Stimulated activated CD8-positive, alpha-beta memory T cell treated with anti-CD3 and anti-CD28 coated beads, Interleukin-12 subunit alpha, Interleukin-12 subunit beta, amount 100 ng/mL, for 4 hours (primary cell): ENCODE results near the gene TEDC2.
A peak's percentile ranks its signal among the peaks of the same experiment; 100 is the strongest.
"Not testable (repeated sequence)": the region's sequence is repeated elsewhere in the genome, so short reads cannot be mapped to it uniquely, and the experiment has no call there.

Source experiments
- DNase-seq: peaks from one replicate; pipeline ENCODE4 v3.0.0-alpha.2; 2020; ENCODE audit warnings: low read depth

Gene TEDC2

GRCh38 chr16:2459647-2460390 lies at the start of gene TEDC2:
TEDC2 (plus strand) TSS chr16:2460109; CDS start chr16:2460145, 36 bp downstream.
- DNase-seq, result peak; percentile 93

DNA sequence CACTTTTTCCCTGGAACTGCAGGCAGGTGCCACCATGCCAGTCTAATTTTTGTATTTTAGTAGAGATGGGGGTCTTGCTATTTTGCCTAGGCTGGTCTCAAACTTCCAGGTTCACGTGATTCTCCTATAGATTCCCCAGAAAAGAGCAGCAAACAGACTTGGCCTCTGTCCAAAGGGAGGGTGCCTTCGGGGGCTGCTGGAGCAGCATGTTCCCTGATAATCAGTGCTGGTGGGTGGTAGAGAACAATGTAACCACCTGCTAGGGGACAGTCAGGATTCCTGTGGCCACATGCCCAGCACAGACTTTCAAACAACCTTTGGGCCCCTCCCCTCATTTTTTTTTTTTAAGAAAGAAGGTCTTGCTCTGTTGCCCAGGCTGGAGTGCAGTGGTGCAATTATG lies 44.8 kb upstream of the TEDC2 start:
- no peak for DNase-seq

DNA sequence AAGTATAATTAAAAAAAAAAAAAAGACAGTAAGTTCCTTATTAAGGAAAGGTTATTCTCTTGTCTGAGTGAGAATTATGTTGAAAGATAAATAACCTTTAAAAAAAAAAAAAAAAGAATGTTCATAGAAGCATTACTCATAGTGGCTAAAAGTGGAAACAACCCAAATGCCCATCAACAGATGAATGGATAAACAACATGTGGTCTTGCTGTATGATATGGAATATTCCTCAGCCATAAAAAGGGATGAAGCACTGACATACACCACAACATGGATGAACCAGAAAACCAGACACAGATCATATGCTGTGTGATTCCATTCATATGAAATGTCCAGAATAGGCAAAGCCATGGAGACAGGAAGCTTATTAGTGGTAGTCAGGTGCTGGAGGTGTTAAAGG lies 39.9 kb upstream of the TEDC2 start:
- DNase-seq, result no peak

DNA sequence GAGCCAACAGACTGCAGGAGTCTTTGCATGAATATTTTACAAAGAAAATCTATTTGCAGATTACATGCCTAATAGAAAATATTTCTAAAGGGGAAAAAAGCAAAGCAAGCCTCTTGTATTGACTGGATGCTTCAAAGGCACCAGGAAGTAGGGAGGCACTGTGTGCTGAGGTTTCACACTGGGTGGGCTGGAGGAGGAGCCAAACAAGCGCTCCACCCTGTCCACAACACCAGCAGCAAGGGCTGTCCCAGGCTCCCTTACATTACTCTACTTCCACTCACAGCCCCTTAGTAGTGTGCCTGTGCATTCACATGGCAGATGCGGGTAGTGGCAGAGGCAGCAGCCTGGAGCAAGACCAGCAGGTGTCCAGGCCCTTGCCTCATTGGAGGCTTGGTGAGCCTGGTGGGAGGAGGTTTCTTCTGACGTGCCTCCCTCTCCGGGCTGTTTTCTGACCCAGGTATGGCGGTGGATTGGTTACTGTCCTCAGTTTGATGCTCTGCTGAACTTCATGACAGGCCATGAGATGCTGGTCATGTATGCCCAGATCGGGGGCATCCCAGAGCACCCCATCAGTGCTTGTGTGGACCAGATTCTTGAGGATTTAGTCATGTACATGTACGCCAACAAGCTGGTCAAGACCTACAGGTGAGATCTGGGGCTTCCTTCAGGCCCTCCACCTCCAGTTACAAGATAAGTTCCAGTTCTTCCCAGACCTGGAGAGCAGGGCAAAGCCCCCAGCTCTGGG lies 37.6 kb upstream of the TEDC2 start:
- no peak for DNase-seq

GRCh38 chr16:2424061-2425007 lies 35.6 kb upstream of the TEDC2 start:
- no peak for DNase-seq

DNA sequence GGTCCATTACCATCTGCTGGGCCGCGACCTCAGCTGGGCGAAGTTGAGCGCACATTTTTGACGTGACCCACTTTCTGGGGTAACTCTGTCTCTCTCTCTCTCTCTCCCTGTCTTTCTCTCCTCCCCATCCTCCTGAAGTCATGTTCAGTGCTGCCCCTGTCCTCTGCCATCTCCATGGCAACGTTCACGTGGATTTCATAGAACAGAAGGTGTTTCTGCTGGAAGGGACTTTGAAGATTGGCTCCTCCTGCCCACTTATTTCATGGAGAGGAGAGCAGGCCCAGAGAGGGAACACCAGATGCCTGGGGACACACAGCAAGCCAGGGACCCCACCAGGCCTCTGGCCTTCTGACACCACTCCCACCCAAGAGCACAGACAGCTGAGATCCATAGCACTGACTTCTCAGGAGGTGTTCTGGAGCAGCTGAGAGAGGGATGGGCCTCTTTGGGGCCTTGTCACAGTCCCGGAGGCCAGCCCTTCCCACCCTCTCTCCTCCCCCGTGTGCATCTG lies 34.8 kb upstream of the TEDC2 start:
- no peak for DNase-seq

- no peak for DNase-seq
These were observed 34.0 kb upstream of the TEDC2 start for GRCh38 chr16:2425825-2426430.

- no peak for DNase-seq
These were observed 33.0 kb upstream of the TEDC2 start for GRCh38 chr16:2426941-2427361.

GRCh38 chr16:2427526-2427925 lies 32.4 kb upstream of the TEDC2 start:
- no peak for DNase-seq

DNA sequence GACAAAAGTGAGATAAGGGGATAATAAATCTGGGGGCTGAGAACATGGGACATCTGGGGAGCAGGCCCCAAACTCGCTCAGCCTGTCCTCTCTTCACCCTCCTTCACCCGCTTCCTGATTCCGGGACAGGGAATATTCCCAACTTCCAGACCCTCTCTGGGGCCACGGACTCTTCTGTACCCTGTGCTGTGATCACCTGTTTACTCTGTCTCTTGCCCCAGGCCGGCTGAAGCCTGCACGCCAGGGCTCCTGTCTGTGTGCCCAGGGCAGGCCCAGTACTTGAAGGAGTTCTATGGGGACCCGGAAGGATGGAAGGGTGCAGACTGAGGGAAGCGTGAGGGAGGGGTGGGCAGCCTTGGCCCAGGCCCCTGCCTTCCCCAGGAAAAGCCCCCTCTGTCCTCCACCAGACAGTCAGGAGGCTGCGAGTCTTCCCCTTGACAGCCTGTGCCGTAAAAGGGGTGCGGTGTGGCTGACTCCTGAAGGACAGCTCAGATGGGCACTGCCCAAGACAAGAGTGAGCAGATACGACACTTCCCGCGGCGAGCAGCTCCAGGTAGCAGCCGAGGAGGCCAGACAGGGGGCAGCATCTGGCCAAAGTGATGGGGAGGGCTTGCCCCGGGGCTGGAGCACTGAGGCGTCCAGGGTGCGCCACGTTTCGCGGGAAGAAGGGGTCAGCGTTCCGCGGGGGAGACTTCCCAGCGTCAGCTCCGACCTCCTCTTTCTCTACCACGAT lies 31.7 kb upstream of the TEDC2 start:
- DNase-seq, result no peak

- no peak for DNase-seq
These were observed 31.2 kb upstream of the TEDC2 start for GRCh38 chr16:2428784-2429033.

DNA sequence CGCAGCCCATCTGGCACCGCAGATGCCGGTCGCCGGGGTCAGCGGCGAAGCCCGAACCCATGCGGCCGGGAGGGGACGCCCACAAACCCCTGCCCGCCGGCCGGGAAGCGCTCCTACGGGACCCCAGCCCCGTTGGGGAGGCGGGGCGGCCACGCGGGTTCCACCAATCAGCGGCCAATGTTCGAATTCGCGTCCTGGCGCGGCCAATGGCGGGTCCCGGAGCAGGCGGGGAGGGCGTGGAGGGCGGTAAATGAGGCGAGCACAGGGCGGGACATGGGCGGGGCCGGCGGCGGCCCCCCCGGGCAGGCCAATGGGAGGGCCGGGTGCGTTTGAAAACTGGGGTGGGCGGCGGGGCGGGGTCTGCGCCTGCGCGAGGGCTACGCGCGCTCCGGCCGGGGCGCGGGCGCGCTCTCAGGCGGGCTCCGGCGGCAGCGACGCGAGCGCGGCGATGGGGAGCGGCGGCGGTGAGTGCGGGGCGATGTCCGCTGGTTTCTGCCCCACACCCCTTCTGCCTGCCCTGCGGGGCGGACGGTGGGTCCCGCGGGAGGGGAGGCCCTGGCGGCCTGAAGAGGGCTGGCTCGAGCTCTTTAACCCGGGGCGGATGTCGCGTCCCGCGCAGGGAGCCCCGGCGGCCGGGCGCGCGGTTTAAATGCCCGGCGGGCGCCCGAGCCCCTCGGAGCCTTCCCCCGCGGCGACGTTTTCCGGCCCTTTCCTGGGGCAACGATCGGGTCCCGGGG lies 30.7 kb upstream of the TEDC2 start, which contains the start of gene CCNF:
Gene CCNF, plus strand, starts transcription at position 414 of the 737 bp plus-strand sequence. Its CDS starts 35 bp downstream, at position 449.
- DNase-seq, result peak; percentile 98

DNA sequence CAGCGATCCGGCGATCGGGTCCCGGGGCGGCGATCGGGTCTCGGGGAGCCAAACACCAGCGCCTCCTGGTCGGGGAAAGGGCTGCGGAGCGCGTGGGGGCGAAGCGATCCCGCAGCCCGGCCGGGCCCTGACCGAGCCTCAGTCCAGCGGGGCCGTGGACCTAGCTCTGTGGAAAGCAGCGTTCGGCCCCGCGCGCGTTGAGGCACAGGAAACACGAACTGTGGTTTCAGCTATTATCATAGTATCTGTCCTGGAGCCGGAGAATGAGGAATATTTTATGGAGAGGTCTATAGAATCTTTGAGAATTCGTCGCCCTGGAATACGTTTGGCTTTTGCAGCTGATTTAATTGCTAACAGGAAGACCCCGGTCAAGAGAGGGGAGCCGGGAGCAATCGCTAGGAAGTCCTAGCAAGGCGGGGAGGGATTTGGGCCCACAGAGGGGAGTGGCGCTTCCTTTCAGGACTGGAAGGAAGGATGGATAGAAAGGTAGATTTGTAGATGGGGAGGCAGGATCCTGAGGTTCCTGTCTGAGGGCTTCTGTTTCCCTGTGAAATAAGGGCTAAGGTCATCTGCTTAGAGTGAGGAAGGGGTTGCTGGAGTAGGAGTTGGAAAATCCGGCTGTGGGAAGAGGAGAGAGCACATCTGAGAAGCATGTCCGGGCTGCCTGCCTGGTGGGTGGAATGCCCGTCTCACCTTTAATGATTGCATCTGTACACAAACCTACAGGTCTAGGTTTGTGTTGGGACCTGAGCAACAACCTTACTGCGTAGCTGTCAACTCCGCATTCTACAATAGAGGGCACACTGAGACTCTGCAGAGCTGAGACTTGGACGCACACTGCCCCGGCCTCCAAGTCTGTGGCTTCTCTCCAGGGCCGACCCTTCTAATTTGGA lies 29.9 kb upstream of the TEDC2 start:
- DNase-seq, result no peak

DNA sequence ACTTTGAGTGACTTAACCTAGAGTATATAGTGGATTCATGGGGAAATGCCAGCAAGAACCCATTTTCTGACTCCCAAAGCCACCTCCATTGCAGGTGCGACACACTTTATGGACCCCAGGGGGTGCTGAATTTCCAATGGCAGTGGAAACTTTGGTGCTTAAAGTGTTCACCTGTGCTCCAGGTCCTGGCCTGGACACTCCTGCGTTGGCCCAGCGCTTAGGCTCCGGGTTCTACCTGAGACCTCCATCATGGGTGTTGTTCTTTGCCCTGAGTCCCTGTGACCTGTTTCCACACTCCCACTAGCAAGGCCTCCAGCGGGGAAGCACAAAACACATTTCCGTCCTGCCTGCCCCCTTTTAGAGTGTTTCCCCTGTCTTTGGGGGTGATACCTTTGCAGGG lies 27.6 kb upstream of the TEDC2 start:
- no peak for DNase-seq

- no peak for DNase-seq
These were observed 27.0 kb upstream of the TEDC2 start for GRCh38 chr16:2432801-2433505.

DNA sequence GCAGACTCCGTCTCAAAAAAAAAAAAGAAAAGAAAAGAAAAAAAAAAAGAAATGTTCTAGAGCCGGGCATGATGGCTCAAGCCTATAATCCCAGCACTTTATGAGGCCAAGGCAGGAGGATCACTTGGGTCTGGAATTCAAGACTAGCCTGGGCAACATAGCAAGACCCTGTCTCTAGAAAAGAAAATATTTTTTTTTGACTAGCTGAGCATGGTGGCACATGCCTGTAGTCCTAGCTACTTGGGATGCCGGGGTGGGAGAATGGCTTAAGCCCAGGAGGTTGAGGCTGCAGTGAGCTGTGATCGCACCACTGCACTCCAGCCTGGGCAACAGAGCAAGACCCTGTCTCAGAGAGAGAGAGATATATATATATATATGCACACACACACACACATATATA lies 24.7 kb upstream of the TEDC2 start:
- DNase-seq, result not testable (repeated sequence)

DNA sequence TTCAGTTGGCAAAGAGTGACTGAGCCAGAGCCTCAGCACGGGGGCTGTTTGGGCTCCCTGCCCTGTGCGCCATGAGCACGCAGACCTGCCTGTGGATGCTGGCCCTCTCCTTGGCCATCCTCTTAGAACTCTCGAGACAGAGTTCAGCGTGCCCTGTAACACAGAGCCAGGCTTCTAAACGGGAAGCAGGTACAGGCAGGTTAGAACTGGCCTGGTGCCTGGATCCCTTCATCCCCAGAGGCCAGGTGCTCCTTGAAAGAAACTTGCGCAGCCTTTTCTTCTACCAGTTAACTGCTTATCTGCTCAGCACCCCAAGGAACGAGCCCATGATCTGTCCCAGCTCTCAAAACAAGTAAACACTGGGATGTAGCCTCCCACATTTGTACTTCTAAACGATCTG lies 23.8 kb upstream of the TEDC2 start:
- DNase-seq, result no peak

DNA sequence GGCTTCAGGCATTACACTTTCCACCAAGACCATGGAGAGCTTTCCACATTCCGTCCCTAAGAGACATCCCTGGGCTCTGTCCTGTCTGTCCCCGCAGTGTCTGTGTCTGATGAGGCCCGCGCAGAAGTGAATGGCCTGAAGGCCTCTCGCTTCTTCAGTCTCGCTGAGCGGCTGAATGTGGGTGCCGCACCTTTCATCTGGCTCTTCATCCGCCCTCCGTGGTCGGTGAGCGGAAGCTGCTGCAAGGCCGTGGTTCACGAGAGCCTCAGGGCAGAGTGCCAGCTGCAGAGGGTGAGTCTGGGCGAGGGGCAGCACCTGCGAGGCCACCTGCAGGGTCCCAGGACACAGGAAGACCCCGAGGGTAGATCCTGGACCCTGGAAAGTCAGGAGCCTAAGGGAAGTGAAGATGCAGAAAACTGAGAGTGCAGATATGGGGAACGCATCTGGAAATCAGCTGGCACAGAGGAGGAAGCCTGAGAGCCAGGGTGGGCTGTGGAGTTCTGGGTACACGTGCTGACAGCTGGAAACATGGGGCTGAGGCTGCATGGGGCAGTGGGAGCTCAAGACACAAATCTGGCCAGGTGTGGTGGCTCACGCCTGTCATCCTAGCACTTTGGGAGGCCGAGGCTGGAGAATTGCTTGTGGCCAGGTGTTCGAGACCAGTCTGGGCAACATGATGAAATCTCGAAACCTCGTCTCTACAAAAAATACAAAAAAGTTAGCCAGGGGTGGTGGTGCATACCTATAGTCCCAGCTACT lies 22.7 kb upstream of the TEDC2 start:
- no peak for DNase-seq
